ENCODE results near the gene PYROXD2.
A peak's percentile ranks its signal among the peaks of the same experiment; 100 is the strongest.

PYROXD2 gene

GRCh38 chr10:98449287-98449686 lies 34.3 kb upstream of the PYROXD2 start:
- no peak overlapping the region for H3K4me3 ChIP-seq (ENCODE audit: control insufficient read depth, low read depth, low read length)
- TF ChIP-seq CTCF (IDR thresholded peaks at IDR 0.05; ENCODE audit: control insufficient read depth, insufficient read depth, low read depth, low read length, missing control alignments): no peak
- DNase-seq (ENCODE audit: low read depth): no peak

- peak within 1 kb of the TSS; percentile 86 for H3K4me3 ChIP-seq (ENCODE audit: control insufficient read depth, low read depth, low read length)
- DNase-seq (ENCODE audit: low read depth): no peak
- TF ChIP-seq CTCF (IDR thresholded peaks at IDR 0.05; ENCODE audit: control insufficient read depth, insufficient read depth, low read depth, low read length, missing control alignments): no peak
Observed at GRCh38 chr10:98446661-98447221, 31.8 kb upstream of the PYROXD2 start, which contains the start of gene HPS1. HPS1 (minus strand) TSS chr10:98446935; CDS start chr10:98443240, 3,695 bp downstream.

GRCh38 chr10:98446151-98446660 lies 31.2 kb upstream of the PYROXD2 start:
- H3K4me3 ChIP-seq (ENCODE audit: control insufficient read depth, low read depth, low read length): peak overlapping the region; percentile 86
- no peak for TF ChIP-seq CTCF (IDR thresholded peaks at IDR 0.05; ENCODE audit: control insufficient read depth, insufficient read depth, low read depth, low read length, missing control alignments)
- no peak for DNase-seq (ENCODE audit: low read depth)

GRCh38 chr10:98445200-98445812 lies 30.3 kb upstream of the PYROXD2 start:
- H3K4me3 ChIP-seq (ENCODE audit: control insufficient read depth, low read depth, low read length): peak overlapping the region; percentile 86
- DNase-seq (ENCODE audit: low read depth): no peak

GRCh38 chr10:98444314-98445006 lies 29.5 kb upstream of the PYROXD2 start:
- no peak for TF ChIP-seq CTCF (IDR thresholded peaks at IDR 0.05; ENCODE audit: control insufficient read depth, insufficient read depth, low read depth, low read length, missing control alignments)
- no peak for DNase-seq (ENCODE audit: low read depth)
- H3K4me3 ChIP-seq (ENCODE audit: control insufficient read depth, low read depth, low read length): no peak overlapping the region

More at GRCh38 chr10:98445200-98445812, 30.3 kb upstream of the PYROXD2 start:
- no peak for TF ChIP-seq CTCF (IDR thresholded peaks at IDR 0.05; ENCODE audit: control insufficient read depth, insufficient read depth, low read depth, low read length, missing control alignments)

GRCh38 chr10:98438715-98439114 lies 23.7 kb upstream of the PYROXD2 start:
- no peak for DNase-seq (ENCODE audit: low read depth)

More at GRCh38 chr10:98438715-98439114, 23.7 kb upstream of the PYROXD2 start:
- H3K4me3 ChIP-seq (ENCODE audit: control insufficient read depth, low read depth, low read length): no peak overlapping the region
- no peak for TF ChIP-seq CTCF (IDR thresholded peaks at IDR 0.05; ENCODE audit: control insufficient read depth, insufficient read depth, low read depth, low read length, missing control alignments)
